H1 (cell line): ENCODE data around the gene PLOD1. TPM values are rescaled to one million over a fixed set of nuclear protein-coding genes. Genes with fewer than 3 reads are reported as not detected.

Source experiments
- CTCF ChIA-PET: fragments of 300-600 bp; sonication (Branson Sonifier 250); formaldehyde crosslinking; loops from one replicate; lab custom pipeline; 2021; ENCODE audit not compliant: partially characterized antibody; lab: Charles Lee
- POLR2A ChIA-PET: fragments of 300-600 bp; sonication (Branson Sonifier 250); formaldehyde crosslinking; loops from one replicate; lab custom pipeline; 2021; ENCODE audit warnings: inconsistent platforms; ENCODE audit not compliant: partially characterized antibody; lab: Charles Lee
- DNase-seq, 2 experiments: peaks; one replicate each; pipeline versions ENCODE4 v3.0.0 to v3.0.0-alpha.2; 2010 to 2022; ENCODE audit warnings: low spot score in 2 of 2, low read depth in 1 of 2, mixed read lengths in 1 of 2
- FAIRE-seq: peaks from 2 replicates; lab custom pipeline; 2011; peaks lifted over from hg19 to GRCh38; lab: Jason Lieb, UNC
- H2AFZ ChIP-seq: 2 replicates; pipeline ENCODE4 v1.8.1; 2012; ENCODE audit warnings: low read length, inconsistent platforms
- H2AK5ac ChIP-seq: 2 replicates; pipeline ENCODE4 v1.6.1; 2013; ENCODE audit warnings: low read depth, low read length
- H2BK120ac ChIP-seq: replicated peaks from 2 replicates; pipeline ENCODE3; 2013; ENCODE audit warnings: low read depth, low read length, inconsistent platforms
- H2BK12ac ChIP-seq: 2 replicates; pipeline ENCODE4 v1.6.1; 2013; ENCODE audit warnings: low read depth, low read length
- H2BK15ac ChIP-seq: 2 replicates; pipeline ENCODE4 v1.6.1; 2013; ENCODE audit warnings: low read length
- H2BK20ac ChIP-seq: 2 replicates; pipeline ENCODE4 v1.6.1; 2013; ENCODE audit warnings: low read length
- H2BK5ac ChIP-seq: 2 replicates; pipeline ENCODE4 v1.6.1; 2013; ENCODE audit warnings: low read depth, low read length
- H3K14ac ChIP-seq: 2 replicates; pipeline ENCODE4 v1.6.1; 2013; ENCODE audit warnings: inconsistent platforms; ENCODE audit not compliant: insufficient read length
- H3K18ac ChIP-seq: 2 replicates; pipeline ENCODE4 v1.6.1; 2013; ENCODE audit warnings: low read length; ENCODE audit errors: extremely low read depth
- H3K23ac ChIP-seq: 2 replicates; pipeline ENCODE4 v1.6.1; 2013; ENCODE audit warnings: inconsistent platforms; ENCODE audit not compliant: insufficient read length
- H3K23me2 ChIP-seq: 2 replicates; pipeline ENCODE4 v1.6.1; 2013; ENCODE audit warnings: low read depth, low read length
- H3K27ac ChIP-seq: 2 replicates; pipeline ENCODE4 v1.6.1; 2011; ENCODE audit warnings: low read depth, low read length, inconsistent platforms
- H3K27me3 ChIP-seq, 4 experiments: replicated peaks in 1 of 4; 1 replicate in 1 of 4; 2 replicates in 3 of 4; pipeline versions ENCODE4 v1.6.1 to v1.8.1; 2011 to 2013; ENCODE audit warnings: low read length in 3 of 4, mild to moderate bottlenecking in 3 of 4, inconsistent platforms in 2 of 4, mixed read lengths in 2 of 4, moderate library complexity in 1 of 4; ENCODE audit not compliant: control insufficient read depth in 3 of 4, insufficient read depth in 3 of 4; ENCODE audit errors: extremely low read depth in 1 of 4
- H3K36me3 ChIP-seq, 4 experiments: 2 replicates each; pipeline versions ENCODE4 v1.6.1 to v1.8.1; 2011 to 2013; ENCODE audit warnings: mild to moderate bottlenecking in 4 of 4, low read length in 3 of 4, moderate library complexity in 2 of 4, control low read depth in 1 of 4, inconsistent platforms in 1 of 4; ENCODE audit not compliant: insufficient read depth in 4 of 4, control insufficient read depth in 2 of 4
- H3K4ac ChIP-seq: replicated peaks from 2 replicates; pipeline ENCODE3; 2013; ENCODE audit warnings: low read length, low read depth, mixed read lengths, inconsistent platforms; ENCODE audit not compliant: insufficient read length
- H3K4me1 ChIP-seq, 4 experiments: replicated peaks in 1 of 4; 1 replicate in 1 of 4; 2 replicates in 3 of 4; pipeline versions ENCODE4 v1.6.1 to v1.8.1; 2011 to 2013; ENCODE audit warnings: low read length in 3 of 4, inconsistent platforms in 2 of 4, mixed read lengths in 1 of 4; ENCODE audit not compliant: insufficient read depth in 4 of 4, control insufficient read depth in 3 of 4
- H3K4me2 ChIP-seq, 2 experiments: 2 replicates each; pipeline versions ENCODE4 v1.6.1 to v1.8.1; 2011 to 2013; ENCODE audit warnings: low read depth in 2 of 2, low read length in 2 of 2, control low read depth in 1 of 2, inconsistent platforms in 1 of 2, mild to moderate bottlenecking in 1 of 2; ENCODE audit not compliant: insufficient read depth in 1 of 2
- H3K4me3 ChIP-seq, 4 experiments: fragments of 200-600, 300-600 bp in 1 of 4; sonication (generic), shearing (Covaris generic), sonication (Bioruptor Twin) in 1 of 4; 2 replicates each; pipeline versions ENCODE4 v1.5.1 to v1.8.1; 2011 to 2016; ENCODE audit warnings: low read length in 4 of 4, low read depth in 3 of 4, control low read depth in 2 of 4, inconsistent platforms in 2 of 4, mild to moderate bottlenecking in 2 of 4, mixed read lengths in 1 of 4, moderate library complexity in 1 of 4; ENCODE audit not compliant: insufficient read depth in 2 of 4; ENCODE audit errors: extremely low read depth in 1 of 4
- H3K56ac ChIP-seq: replicated peaks from 2 replicates; pipeline ENCODE3; 2013; ENCODE audit warnings: low read depth, mild to moderate bottlenecking, mixed read lengths, low read length, inconsistent platforms; ENCODE audit not compliant: insufficient read length
- H3K79me1 ChIP-seq: 2 replicates; pipeline ENCODE4 v1.6.1; 2013; ENCODE audit warnings: low read depth, low read length, control low read depth
- H3K79me2 ChIP-seq, 2 experiments: 2 replicates each; pipeline versions ENCODE4 v1.6.1 to v1.8.1; 2012 to 2013; ENCODE audit warnings: low read length in 2 of 2, mild to moderate bottlenecking in 2 of 2, inconsistent platforms in 1 of 2; ENCODE audit not compliant: insufficient read depth in 2 of 2, control insufficient read depth in 1 of 2
- H3K9ac ChIP-seq, 4 experiments: replicated peaks in 1 of 4; 1 replicate in 1 of 4; 2 replicates in 3 of 4; pipeline versions ENCODE4 v1.6.1 to v1.8.1; 2011 to 2013; ENCODE audit warnings: low read depth in 3 of 4, low read length in 3 of 4, control low read depth in 2 of 4, mild to moderate bottlenecking in 2 of 4, moderate library complexity in 2 of 4, inconsistent platforms in 1 of 4; ENCODE audit errors: extremely low read depth in 1 of 4
- H3K9me3 ChIP-seq, 2 experiments: 2 replicates each; pipeline versions ENCODE4 v1.6.1 to v1.8.1; 2012 to 2013; ENCODE audit warnings: mild to moderate bottlenecking in 2 of 2, moderate library complexity in 2 of 2, control low read depth in 1 of 2, inconsistent platforms in 1 of 2, low read depth in 1 of 2, low read length in 1 of 2, mixed read lengths in 1 of 2; ENCODE audit not compliant: insufficient read depth in 2 of 2
- H4K20me1 ChIP-seq, 2 experiments: replicated peaks in 1 of 2; 2 replicates each; pipeline versions ENCODE3 to v1.8.1; 2011 to 2013; ENCODE audit warnings: inconsistent platforms in 2 of 2, low read length in 2 of 2, mild to moderate bottlenecking in 1 of 2; ENCODE audit not compliant: insufficient read depth in 2 of 2, control insufficient read depth in 1 of 2
- H4K5ac ChIP-seq: 2 replicates; pipeline ENCODE4 v1.6.1; 2013; ENCODE audit warnings: low read length, low read depth, mixed read lengths, inconsistent platforms; ENCODE audit not compliant: insufficient read length
- H4K8ac ChIP-seq: 2 replicates; pipeline ENCODE4 v1.8.0; 2013; ENCODE audit warnings: mild to moderate bottlenecking, moderate library complexity, low read length, inconsistent platforms; ENCODE audit not compliant: insufficient read depth; ENCODE audit errors: extremely low read depth
- H4K91ac ChIP-seq: replicated peaks from 2 replicates; pipeline ENCODE3; 2013; ENCODE audit warnings: low read length, mixed read lengths, inconsistent platforms; ENCODE audit not compliant: insufficient read length
- HDAC2 ChIP-seq, 2 experiments: fragments of 300-600 bp in 1 of 2; sonication (generic) in 1 of 2; IDR thresholded peaks; 2 replicates each; pipeline ENCODE4 v1.6.1; 2011 to 2012; ENCODE audit warnings: low read depth in 2 of 2, low read length in 2 of 2, mild to moderate bottlenecking in 2 of 2, moderate library complexity in 2 of 2, borderline replicate concordance in 1 of 2, inconsistent platforms in 1 of 2
- HDAC6 ChIP-seq: IDR thresholded peaks from one replicate; pipeline ENCODE4 v1.7.1; 2012; ENCODE audit warnings: low read depth, mild to moderate bottlenecking, inconsistent platforms, low read length, moderate library complexity
- SIX5 ChIP-seq: IDR thresholded peaks from 2 replicates; pipeline ENCODE4 v1.6.1; 2011; ENCODE audit warnings: mild to moderate bottlenecking, low read depth, low read length
- WGBS, 2 experiments: shearing (Covaris generic) in 1 of 2; methylation state at CpG; one replicate each; pipeline versions ENCODE4 v1.1.6 to v1.1.7; 2013 to 2015; ENCODE audit warnings: low lambda C conversion rate in 2 of 2, mixed read lengths in 2 of 2, inconsistent platforms in 1 of 2, low coverage in 1 of 2, missing lambda C conversion rate in 1 of 2; ENCODE audit not compliant: insufficient replicate concordance in 2 of 2, insufficient coverage in 1 of 2, insufficient read length in 1 of 2; ENCODE audit errors: extremely low coverage in 1 of 2, missing lambda C conversion rate in 1 of 2; 5-methylcytosine and 5-hydroxymethylcytosine counted together
- polyA plus RNA-seq, 7 experiments: library from polyadenylated mRNA; depleted of rRNA in 3 of 7; stranded (reverse) in 5 of 7; unstranded in 2 of 7; fragments of >200 nt in 5 of 7; fragments of 200-250 nt in 2 of 7; gene quantifications; 1 replicate in 5 of 7; 2 replicates in 1 of 7; 4 replicates in 1 of 7; pipeline versions ENCODE4 v1.2.1 to v1.2.3, GENCODE V29; 2011 to 2013; ENCODE audit warnings: missing spikeins in 2 of 7, mixed read lengths in 2 of 7
- total RNA-seq: library from RNA; stranded (reverse); fragmentation: NEBNext Ultra II Directional; extraction: Animal tissue kit (Norgen Biotek cat#: 25700); gene quantifications from 2 replicates; pipeline ENCODE4 v1.2.1, GENCODE V29; 2021

PLOD1 gene
- total and polyA plus RNA-seq, 2 of the 8 experiments (the other 6 are each of a cell fraction or from before 2014, with no cell fraction given) = 44.9 to 51.8 TPM

DNA sequence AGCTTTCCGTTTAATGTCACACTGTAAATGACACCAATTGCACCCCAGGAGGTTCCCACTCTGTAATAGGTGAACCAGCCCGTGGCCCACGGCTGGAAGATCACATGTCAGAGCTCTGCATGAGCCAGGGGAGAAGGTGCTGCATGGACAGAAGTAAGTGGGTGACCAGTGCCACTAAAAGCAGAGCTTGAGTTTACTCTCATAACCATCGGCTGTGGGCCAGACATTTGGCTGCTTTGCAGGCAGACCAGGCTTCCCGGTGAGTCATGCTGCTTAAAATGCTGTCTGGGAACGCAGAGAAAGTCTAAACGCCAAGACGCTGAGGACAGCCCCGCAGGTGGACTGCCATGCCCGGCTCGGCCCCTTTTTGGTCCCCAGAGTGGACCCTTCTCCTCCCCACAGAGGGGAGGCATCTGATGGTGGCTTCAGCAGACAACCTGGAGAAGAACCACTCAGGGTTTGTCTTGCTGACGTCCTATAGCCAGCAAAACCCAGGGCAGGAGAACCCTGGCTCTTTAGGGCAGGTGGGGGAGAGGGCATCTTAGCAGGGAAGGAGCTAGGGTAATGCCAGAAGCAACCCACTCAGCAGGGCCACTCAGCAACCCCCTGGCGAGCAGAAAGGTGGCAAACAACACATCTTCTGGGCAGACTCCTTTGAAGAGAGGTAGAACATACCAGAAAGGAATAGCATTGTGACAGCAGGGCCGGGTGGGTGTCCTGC, 15.6 kb upstream of the PLOD1 start:
- Histone ChIP-seq H4K20me1 (peaks cover 0 to 10% of the 10 kb centered on the region in 2 experiments), H3K9ac (no peak overlapping the region; a peak in 1 of 7 replicates), H3K4me2 (no peak overlapping the region), H3K4ac (no peak overlapping the region), H3K9me3 (no peaks in the 10 kb centered on the region), H3K79me1 (peaks cover 9% of the 10 kb centered on the region), H2BK5ac (no peak overlapping the region), H4K5ac (no peak overlapping the region), H4K91ac (no peak overlapping the region), H3K18ac (no peak overlapping the region), H3K4me3 (no peak overlapping the region), H3K56ac (no peak overlapping the region), H4K8ac (no peak overlapping the region), H2AFZ (no peak overlapping the region), H3K79me2 (peaks cover 0 to 10% of the 10 kb centered on the region in 2 experiments; a peak in 2 of 4 replicates), H3K14ac (no peak overlapping the region), H3K23me2 (no peaks in the 10 kb centered on the region), H3K27me3 (no peaks in the 10 kb centered on the region), H2BK15ac (no peak overlapping the region), H3K23ac (no peak overlapping the region), H2BK120ac (no peak overlapping the region), H2AK5ac (no peak overlapping the region), H3K36me3 (peaks cover 5 to 35% (median 22%) of the 10 kb centered on the region in 4 experiments; a peak in 5 of 8 replicates), H2BK20ac (no peak overlapping the region), H3K4me1 (0 out of 7 replicates have a peak, but pooled peaks cover 0 to under 1% (median 0%) of the 10 kb centered on the region in 4 experiments), H3K27ac (no peak overlapping the region), H2BK12ac (no peak overlapping the region)
- ChIA-PET POLR2A (interaction anchor here (0.6 to 8.8 kb wide), 3 partner anchors 9 to 91 kb away, joined by 3 to 130 read pairs (median 3); no protein-coding TSS in a partner anchor), CTCF (interaction anchor here (0.8 to 2.5 kb wide), 3 partner anchors 9 to 81 kb away, joined by 3 to 9 read pairs (median 5); no protein-coding TSS in a partner anchor)
- no peak for TF ChIP-seq HDAC2 (IDR thresholded peaks at IDR 0.05; ENCODE audit: borderline replicate concordance in 1 of 2, low read depth in 2 of 2, low read length in 2 of 2)
- TF ChIP-seq SIX5 = no peak
- no peak for TF ChIP-seq HDAC6
- DNase-seq = no peak
- WGBS, 2 experiments = 94% methylated on average over 14 of the region's 14 CpGs; no CpG with 5 or more reads in 1 of the 2 experiments
- no peak for FAIRE-seq
